Gastroesophageal sphincter (tissue), 3 donors: Measurements from ENCODE around the gene IL17RC.

Source experiments
- CTCF ChIP-seq, 4 experiments: fragments of 200-600 bp in 2 of 4; fragments of 450-650 bp in 2 of 4; sonication (generic) in 1 of 4; IDR thresholded peaks; one replicate each; pipeline ENCODE4 v1.5.1; 2017 to 2019; ENCODE audit warnings: antibody characterized with exemption in 4 of 4, mild to moderate bottlenecking in 2 of 4, moderate library complexity in 2 of 4
- EP300 ChIP-seq: sonication (generic); formaldehyde crosslinking; IDR thresholded peaks from one replicate; pipeline ENCODE4 v1.6.1; 2017; ENCODE audit warnings: antibody characterized with exemption, mild to moderate bottlenecking
- POLR2A ChIP-seq, 2 donors: fragments of 450-650 bp; IDR thresholded peaks; one replicate each; pipeline ENCODE4 v1.6.1; 2017; ENCODE audit warnings: antibody characterized with exemption in 2 of 2, mild to moderate bottlenecking in 2 of 2, moderate library complexity in 1 of 2

- TF ChIP-seq POLR2A (IDR thresholded peaks at IDR 0.05) (no peak), EP300 (no peak), CTCF (IDR thresholded peaks at IDR 0.05) (no peak)
These were observed 2.2 kb upstream of the IL17RC start for GRCh38 chr3:9914559-9915253.
